ENCODE data around the gene BRSK2.

The BRSK2 gene

GRCh38 chr11:1483445-1483961, 93.8 kb downstream of the BRSK2 start:
- H3K27ac ChIP-seq = no peak overlapping the region
- H3K4me3 ChIP-seq (ENCODE audit: low read depth, low read length) = no peak overlapping the region
- no peak overlapping the region for H2AFZ ChIP-seq
- no peak for TF ChIP-seq CTCF (IDR thresholded peaks at IDR 0.05)
- no peaks in the 10 kb centered on the region for H3K36me3 ChIP-seq (ENCODE audit: control insufficient read depth, insufficient read depth, low read length)
- no peak overlapping the region for H3K9ac ChIP-seq
- H3K9me3 ChIP-seq (ENCODE audit: control insufficient read depth, low read length) = no peaks in the 10 kb centered on the region
- no peaks in the 10 kb centered on the region for H3K27me3 ChIP-seq (ENCODE audit: control insufficient read depth, insufficient read depth, low read length)
- H3K79me2 ChIP-seq = peaks cover 16% of the 10 kb centered on the region
- H3K4me1 ChIP-seq = no peaks in the 10 kb centered on the region
- no peak overlapping the region for H3K4me2 ChIP-seq (ENCODE audit: low read length)

- no peak overlapping the region for H3K27ac ChIP-seq
- no peaks in the 10 kb centered on the region for H3K36me3 ChIP-seq (ENCODE audit: control insufficient read depth, insufficient read depth, low read length)
- no peaks in the 10 kb centered on the region for H3K4me1 ChIP-seq
- H2AFZ ChIP-seq = no peak overlapping the region
- peaks cover 21% of the 10 kb centered on the region for H3K79me2 ChIP-seq
- no peak overlapping the region for H3K4me2 ChIP-seq (ENCODE audit: low read length)
- no peak overlapping the region for H3K4me3 ChIP-seq (ENCODE audit: low read depth, low read length)
- no peaks in the 10 kb centered on the region for H3K27me3 ChIP-seq (ENCODE audit: control insufficient read depth, insufficient read depth, low read length)
- no peak overlapping the region for H3K9ac ChIP-seq
- H3K9me3 ChIP-seq (ENCODE audit: control insufficient read depth, low read length) = no peaks in the 10 kb centered on the region
- TF ChIP-seq CTCF (IDR thresholded peaks at IDR 0.05) = no peak
Measured at GRCh38 chr11:1484061-1484671, 94.4 kb downstream of the BRSK2 start.

- Histone ChIP-seq H3K79me2 (peaks cover 28% of the 10 kb centered on the region), H3K27ac (no peak overlapping the region), H3K4me1 (no peaks in the 10 kb centered on the region), H3K36me3 (ENCODE audit: control insufficient read depth, insufficient read depth, low read length) (no peaks in the 10 kb centered on the region), H3K9ac (no peak overlapping the region), H3K9me3 (ENCODE audit: control insufficient read depth, low read length) (no peaks in the 10 kb centered on the region), H3K4me2 (ENCODE audit: low read length) (no peak overlapping the region), H2AFZ (no peak overlapping the region), H3K4me3 (ENCODE audit: low read depth, low read length) (no peak overlapping the region), H3K27me3 (ENCODE audit: control insufficient read depth, insufficient read depth, low read length) (no peaks in the 10 kb centered on the region)
- no peak for TF ChIP-seq CTCF (IDR thresholded peaks at IDR 0.05)
Measured at GRCh38 chr11:1484695-1485503, 95.2 kb downstream of the BRSK2 start.

- H3K36me3 ChIP-seq (ENCODE audit: control insufficient read depth, insufficient read depth, low read length) = no peaks in the 10 kb centered on the region
- no peak for TF ChIP-seq CTCF (IDR thresholded peaks at IDR 0.05)
- H3K9me3 ChIP-seq (ENCODE audit: control insufficient read depth, low read length) = no peaks in the 10 kb centered on the region
- no peak overlapping the region for H3K4me3 ChIP-seq (ENCODE audit: low read depth, low read length)
- peaks cover 32% of the 10 kb centered on the region for H3K79me2 ChIP-seq
- no peak overlapping the region for H3K9ac ChIP-seq
- no peak overlapping the region for H2AFZ ChIP-seq
- no peaks in the 10 kb centered on the region for H3K27me3 ChIP-seq (ENCODE audit: control insufficient read depth, insufficient read depth, low read length)
- H3K4me1 ChIP-seq = no peaks in the 10 kb centered on the region
- H3K4me2 ChIP-seq (ENCODE audit: low read length) = no peak overlapping the region
- H3K27ac ChIP-seq = no peak overlapping the region
Measured at GRCh38 chr11:1485504-1485885, 95.8 kb downstream of the BRSK2 start.
